Thyroid gland (tissue), 4 donors: ENCODE data around the gene KAZN.

Experiments
- POLR2A ChIP-seq, 2 donors: fragments of 450-650 bp; IDR thresholded peaks; one replicate each; pipeline ENCODE4 v1.6.1; 2017; ENCODE audit warnings: antibody characterized with exemption in 2 of 2, mild to moderate bottlenecking in 2 of 2, moderate library complexity in 1 of 2
- TF ChIP-seq, protein P1 (sequence below), 6 experiments: fragments of 200-600 bp in 3 of 6; fragments of 450-650 bp in 3 of 6; sonication (generic) in 3 of 6; IDR thresholded peaks; one replicate each; pipeline ENCODE4 v1.5.1; 2016 to 2019; ENCODE audit warnings: antibody characterized with exemption in 6 of 6, mild to moderate bottlenecking in 2 of 6, inconsistent platforms in 1 of 6, moderate library complexity in 1 of 6

DNA sequence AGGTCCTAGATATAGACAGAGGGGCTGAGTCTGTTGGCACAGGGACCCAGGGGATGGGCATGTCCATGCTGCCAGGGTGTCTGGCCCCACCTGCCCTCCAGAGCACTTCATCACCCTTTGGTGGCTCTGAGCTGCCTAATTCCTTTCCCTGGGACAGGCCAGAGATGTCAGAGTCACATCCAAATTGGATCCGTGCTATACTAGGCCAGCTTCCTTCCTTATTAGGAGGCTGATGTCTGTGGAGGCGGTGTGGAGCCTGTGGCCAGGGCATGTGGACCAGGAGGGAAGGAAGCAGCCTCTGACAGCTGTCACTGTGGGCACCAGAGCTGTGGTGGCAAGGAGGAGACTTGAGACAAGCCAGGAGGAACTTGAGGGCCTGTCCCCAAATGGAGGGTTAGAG lies 477.3 kb downstream of the KAZN start:
- no peak for TF ChIP-seq POLR2A (IDR thresholded peaks at IDR 0.05)
- TF ChIP-seq, protein P1, sequence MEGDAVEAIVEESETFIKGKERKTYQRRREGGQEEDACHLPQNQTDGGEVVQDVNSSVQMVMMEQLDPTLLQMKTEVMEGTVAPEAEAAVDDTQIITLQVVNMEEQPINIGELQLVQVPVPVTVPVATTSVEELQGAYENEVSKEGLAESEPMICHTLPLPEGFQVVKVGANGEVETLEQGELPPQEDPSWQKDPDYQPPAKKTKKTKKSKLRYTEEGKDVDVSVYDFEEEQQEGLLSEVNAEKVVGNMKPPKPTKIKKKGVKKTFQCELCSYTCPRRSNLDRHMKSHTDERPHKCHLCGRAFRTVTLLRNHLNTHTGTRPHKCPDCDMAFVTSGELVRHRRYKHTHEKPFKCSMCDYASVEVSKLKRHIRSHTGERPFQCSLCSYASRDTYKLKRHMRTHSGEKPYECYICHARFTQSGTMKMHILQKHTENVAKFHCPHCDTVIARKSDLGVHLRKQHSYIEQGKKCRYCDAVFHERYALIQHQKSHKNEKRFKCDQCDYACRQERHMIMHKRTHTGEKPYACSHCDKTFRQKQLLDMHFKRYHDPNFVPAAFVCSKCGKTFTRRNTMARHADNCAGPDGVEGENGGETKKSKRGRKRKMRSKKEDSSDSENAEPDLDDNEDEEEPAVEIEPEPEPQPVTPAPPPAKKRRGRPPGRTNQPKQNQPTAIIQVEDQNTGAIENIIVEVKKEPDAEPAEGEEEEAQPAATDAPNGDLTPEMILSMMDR (IDR thresholded peaks at IDR 0.05) = no peak
